HEK293T (cell line): ENCODE measurements around the gene SPAG6.

Experiments
- ARNT ChIP-seq: fragments of 450-650 bp; IDR thresholded peaks from 2 replicates; pipeline ENCODE4 v1.6.1; 2017; ENCODE audit warnings: mild to moderate bottlenecking
- BHLHE40 ChIP-seq: fragments of 450-650 bp; IDR thresholded peaks from 2 replicates; pipeline ENCODE4 v1.6.1; 2016; ENCODE audit warnings: mild to moderate bottlenecking, moderate library complexity, borderline replicate concordance
- FOXK2 ChIP-seq: fragments of 450-650 bp; IDR thresholded peaks from 2 replicates; pipeline ENCODE4 v1.6.1; 2016; ENCODE audit warnings: mild to moderate bottlenecking
- FOXM1 ChIP-seq: fragments of 450-650 bp; IDR thresholded peaks from 2 replicates; pipeline ENCODE4 v1.6.1; 2017; ENCODE audit warnings: mild to moderate bottlenecking, borderline replicate concordance
- HDGF ChIP-seq: fragments of 450-650 bp; IDR thresholded peaks from 2 replicates; pipeline ENCODE4 v1.6.1; 2017; ENCODE audit warnings: antibody characterized with exemption, borderline replicate concordance
- L3MBTL2 ChIP-seq: fragments of 450-650 bp; conservative IDR thresholded peaks from 2 replicates; pipeline ENCODE4 v1.6.1; 2016; ENCODE audit warnings: mild to moderate bottlenecking
- LEF1 ChIP-seq: fragments of 450-650 bp; IDR thresholded peaks from 2 replicates; pipeline ENCODE4 v1.6.1; 2017; ENCODE audit warnings: mild to moderate bottlenecking, borderline replicate concordance
- NFRKB ChIP-seq: fragments of 450-650 bp; IDR thresholded peaks from 2 replicates; pipeline ENCODE4 v1.6.1; 2016; ENCODE audit warnings: mild to moderate bottlenecking, moderate library complexity
- SP1 ChIP-seq: fragments of 450-650 bp; IDR thresholded peaks from 2 replicates; pipeline ENCODE4 v1.6.1; 2017
- SUZ12 ChIP-seq: fragments of 450-650 bp; IDR thresholded peaks from 2 replicates; pipeline ENCODE4 v1.6.1; 2016; ENCODE audit warnings: mild to moderate bottlenecking
- TARDBP ChIP-seq: fragments of 450-650 bp; IDR thresholded peaks from 2 replicates; pipeline ENCODE4 v1.6.1; 2016
- ZNF384 ChIP-seq: fragments of 450-650 bp; IDR thresholded peaks from 2 replicates; pipeline ENCODE4 v1.6.1; 2016
- TF ChIP-seq, protein P1 (sequence below): fragments of 450-650 bp; IDR thresholded peaks from 2 replicates; pipeline ENCODE4 v1.6.1; 2016

DNA sequence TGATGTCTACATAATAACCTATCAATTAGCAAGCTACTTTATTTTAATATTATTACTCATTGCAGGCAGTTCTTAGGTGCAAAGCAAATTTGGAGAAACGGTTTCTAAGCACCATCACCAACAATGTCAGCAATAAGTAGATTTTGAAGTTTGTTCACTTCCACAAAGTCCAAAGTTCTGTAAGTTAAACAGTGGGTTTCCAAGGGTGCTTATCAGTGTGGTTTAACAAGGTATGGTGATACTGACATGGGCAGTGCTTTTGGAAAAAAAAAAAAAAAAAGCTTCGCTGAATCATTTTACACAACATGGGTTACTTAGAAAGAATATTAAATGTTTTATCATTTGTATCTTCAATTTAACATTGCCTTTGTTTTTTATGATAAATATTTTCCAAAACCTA lies 101.8 kb downstream of the SPAG6 start:
- TF ChIP-seq FOXM1 (no peak), LEF1 (no peak), FOXK2 (no peak), HDGF (no peak), ZNF384 (no peak), SP1 (no peak), L3MBTL2 (no peak), BHLHE40 (no peak), ARNT (no peak), NFRKB (no peak), TARDBP (no peak), SUZ12 (no peak)
- TF ChIP-seq, protein P1, sequence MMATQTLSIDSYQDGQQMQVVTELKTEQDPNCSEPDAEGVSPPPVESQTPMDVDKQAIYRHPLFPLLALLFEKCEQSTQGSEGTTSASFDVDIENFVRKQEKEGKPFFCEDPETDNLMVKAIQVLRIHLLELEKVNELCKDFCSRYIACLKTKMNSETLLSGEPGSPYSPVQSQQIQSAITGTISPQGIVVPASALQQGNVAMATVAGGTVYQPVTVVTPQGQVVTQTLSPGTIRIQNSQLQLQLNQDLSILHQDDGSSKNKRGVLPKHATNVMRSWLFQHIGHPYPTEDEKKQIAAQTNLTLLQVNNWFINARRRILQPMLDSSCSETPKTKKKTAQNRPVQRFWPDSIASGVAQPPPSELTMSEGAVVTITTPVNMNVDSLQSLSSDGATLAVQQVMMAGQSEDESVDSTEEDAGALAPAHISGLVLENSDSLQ = no peak
